SKM-1 (cell line): ENCODE data around the gene LIMS1.
A peak's percentile ranks its signal among the peaks of the same experiment; 100 is the strongest.
"Not testable (repeated sequence)": the region's sequence is repeated elsewhere in the genome, so short reads cannot be mapped to it uniquely, and the experiment has no call there.

Experiments used
- DNase-seq: peaks from one replicate; lab custom pipeline; 2025; ENCODE audit not compliant: unreplicated experiment; lab: John Stamatoyannopoulos, UW

The LIMS1 gene, protein sequence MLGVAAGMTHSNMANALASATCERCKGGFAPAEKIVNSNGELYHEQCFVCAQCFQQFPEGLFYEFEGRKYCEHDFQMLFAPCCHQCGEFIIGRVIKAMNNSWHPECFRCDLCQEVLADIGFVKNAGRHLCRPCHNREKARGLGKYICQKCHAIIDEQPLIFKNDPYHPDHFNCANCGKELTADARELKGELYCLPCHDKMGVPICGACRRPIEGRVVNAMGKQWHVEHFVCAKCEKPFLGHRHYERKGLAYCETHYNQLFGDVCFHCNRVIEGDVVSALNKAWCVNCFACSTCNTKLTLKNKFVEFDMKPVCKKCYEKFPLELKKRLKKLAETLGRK

DNA sequence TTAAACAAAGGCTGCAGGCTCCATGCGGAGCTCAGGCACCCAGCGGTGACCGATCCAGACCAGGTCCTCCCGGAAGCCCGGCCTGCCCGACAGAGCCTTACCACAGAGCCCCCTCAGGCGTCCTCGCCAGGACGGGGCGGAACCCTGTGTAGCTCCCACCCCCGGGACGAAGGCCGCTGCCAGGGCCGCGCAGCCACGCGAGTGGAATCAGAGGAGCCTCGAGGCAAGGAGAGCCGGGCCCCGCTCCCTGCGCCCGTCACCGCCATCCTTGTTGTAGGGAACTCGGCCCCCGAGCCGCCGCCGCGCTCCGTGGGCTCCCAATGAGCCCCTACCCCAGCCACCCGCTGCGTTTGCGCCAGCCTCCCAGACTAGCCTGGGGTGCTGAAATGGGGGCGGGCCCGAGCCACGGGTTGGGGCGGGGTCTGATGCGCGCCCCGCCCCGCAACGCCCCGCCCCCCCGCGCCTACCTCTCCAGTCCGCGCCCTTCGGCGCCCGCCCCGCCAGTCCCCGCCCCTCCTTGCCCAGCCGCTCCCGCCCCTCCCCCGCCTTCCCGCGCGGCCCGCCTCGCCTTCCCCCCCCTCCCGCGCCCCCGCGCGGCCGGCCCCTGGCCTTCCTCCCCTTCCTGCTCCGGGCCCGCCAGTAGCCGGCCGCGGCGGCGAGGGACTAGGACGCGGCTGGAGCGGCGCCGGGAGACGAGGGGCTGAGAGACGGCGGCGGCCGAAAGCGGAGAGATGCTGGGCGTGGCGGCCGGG lies at the start of gene LIMS1:
LIMS1 (plus strand) TSS at position 639 of the 752 bp plus-strand sequence; CDS start at position 732, 93 bp downstream.
- DNase-seq, result peak; percentile 81

DNA sequence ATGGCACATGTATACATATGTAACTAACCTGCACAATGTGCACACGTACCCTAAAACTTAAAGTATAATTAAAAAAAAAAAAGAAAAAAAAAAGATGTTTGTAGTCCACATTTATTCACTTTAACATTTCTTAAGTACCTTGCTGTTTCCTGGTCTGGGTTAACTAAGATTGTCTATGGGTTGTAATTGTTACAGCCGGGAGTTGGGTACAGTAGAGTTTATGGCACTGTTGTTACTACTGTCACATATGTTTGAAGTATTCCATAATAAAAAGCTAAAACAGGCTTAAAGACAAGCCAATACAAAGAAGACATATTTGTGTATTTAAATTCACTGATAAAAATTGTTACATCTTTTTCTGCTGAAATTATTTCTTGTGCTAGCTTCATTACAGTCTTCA lies 49.0 kb upstream of the LIMS1 start:
- no peak for DNase-seq

DNA sequence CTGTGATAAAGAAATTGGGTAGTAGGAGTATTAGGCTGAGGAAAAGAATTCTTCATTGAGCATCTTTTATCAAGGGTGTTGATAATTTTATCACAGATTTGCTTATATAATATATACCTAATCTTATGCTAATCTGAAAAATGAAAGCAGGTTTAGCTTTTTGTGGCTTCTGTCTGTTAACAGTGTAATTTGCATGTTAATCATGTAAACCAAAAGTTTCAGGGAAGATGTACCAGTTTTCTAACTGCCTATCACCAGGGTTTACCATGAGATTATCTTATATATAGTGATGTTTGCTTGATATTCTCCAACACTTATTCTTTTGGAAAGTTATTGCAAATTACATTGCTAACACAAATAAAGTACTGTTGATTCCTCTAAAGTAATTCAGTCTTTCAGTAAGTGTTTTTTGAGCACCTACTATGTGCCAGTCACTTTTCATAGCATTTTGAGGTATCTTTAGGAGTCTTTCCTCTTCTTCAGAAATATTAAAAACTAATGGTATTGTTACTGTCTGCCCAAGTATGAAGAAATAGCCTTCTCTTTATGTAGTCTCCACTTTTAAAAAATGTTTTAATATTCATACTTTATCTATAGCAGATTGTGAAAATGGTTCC lies 43.7 kb upstream of the LIMS1 start:
- no peak for DNase-seq

DNA sequence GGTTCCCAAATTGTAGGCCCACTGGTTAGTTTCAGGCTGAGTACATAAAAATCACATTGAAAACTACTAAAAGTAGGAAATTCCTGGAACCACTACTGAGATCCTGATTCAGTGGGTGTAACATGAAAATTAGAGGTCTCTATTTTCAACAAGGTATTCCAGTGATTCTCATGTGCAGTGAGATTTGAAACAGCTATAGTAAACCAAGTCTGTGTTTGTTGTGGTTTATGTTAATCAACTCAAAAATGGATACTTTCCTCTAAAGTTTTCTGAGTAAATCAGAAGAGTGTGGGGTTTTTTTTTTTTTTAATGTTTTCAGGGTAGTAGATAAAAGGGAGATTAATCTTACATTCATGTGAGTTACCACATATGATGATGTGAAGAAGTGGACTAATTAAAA lies 42.4 kb upstream of the LIMS1 start:
- DNase-seq, result no peak

DNA sequence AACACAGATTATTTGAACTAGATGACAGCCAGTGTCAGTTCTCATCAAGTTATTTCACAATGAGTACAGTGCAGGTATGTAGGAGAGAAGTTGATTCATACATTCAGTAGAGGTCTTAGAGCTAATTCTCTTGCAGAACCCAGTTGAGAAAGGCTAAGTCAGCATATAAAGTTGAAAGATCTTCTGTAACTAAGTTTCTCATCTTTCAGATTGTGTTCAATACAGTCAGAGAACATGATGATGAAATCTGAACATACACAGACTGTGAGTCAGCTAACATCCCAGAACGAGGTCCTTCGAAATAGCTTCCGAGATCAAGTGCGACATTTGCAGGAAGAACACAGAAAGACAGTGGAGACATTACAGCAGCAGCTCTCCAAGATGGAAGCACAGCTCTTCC lies 41.9 kb upstream of the LIMS1 start:
- no peak for DNase-seq

DNA sequence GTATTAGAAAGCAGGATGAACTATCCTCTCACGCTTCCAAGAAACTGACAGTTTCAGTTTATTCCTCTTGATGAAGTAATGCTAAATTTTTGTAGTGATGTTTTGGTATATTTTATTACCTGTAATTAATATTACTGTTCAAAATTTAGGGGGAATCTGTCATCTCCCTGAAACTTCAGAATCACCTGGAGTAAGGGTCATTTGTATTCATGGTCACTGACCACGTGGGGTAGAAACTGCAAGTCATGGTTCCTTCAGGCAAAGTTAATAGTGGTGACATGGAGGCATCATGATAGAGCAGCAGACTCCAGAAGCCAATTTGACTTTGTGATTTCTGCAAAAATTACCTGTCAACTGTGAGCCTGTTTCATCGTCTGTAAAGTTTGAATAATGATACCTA lies 38.1 kb upstream of the LIMS1 start:
- DNase-seq, result not testable (repeated sequence)

DNA sequence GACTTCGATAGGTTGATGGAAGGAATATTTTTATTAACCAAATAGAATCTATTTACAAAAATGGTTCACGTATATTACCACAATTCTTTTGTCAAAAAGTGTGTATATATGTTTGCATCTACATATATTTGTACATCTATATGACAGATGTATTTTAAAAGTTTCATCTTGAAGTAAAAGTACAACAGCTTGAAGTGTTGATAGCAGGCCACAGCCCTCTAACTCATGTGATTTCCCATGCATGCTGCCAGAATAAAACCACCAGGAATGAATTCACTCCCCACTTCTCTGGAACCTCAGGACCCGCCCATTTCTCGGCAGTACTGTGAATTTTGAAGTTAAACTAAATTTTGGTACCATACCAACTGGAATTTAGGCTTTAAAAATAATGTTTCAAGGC lies 26.6 kb upstream of the LIMS1 start:
- DNase-seq, result not testable (repeated sequence)

DNA sequence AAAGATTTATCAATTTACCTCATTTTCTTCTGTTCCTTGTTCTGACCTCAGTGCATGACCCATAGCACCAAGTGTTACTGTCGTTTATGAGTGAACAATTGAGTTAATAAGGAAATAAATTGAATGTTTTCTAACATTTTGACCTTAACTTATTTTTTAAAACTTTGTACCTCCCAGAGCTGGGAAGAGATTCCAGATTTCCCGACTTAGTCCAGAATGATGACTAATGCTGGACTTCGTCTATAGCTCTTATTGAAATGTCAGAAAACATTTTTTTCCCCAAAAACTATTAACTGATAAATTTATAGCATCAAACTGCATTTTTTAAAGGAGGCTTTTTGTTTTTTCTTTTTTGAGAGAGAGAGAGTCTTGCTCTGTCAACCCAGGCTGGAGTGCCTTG lies 21.8 kb upstream of the LIMS1 start:
- not testable (repeated sequence) for DNase-seq

DNA sequence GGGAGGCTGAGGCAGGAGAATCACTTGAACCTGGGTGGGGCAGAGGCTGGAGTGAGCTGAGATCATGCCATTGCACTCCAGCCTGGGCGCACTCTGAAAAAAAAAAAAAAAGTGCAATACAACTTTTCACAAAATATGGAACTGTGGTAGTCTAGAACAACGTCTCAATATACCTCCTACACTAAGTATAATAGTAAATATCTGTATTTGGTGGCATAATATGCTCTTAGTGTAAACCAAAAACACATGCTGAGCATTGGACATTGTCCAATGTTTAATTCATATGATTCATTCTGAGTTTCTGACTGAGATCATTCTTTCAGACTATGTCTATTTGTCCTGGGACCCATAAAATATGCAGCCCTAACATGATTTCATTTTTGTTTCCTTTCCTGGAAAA lies 19.8 kb upstream of the LIMS1 start:
- DNase-seq, result not testable (repeated sequence)

DNA sequence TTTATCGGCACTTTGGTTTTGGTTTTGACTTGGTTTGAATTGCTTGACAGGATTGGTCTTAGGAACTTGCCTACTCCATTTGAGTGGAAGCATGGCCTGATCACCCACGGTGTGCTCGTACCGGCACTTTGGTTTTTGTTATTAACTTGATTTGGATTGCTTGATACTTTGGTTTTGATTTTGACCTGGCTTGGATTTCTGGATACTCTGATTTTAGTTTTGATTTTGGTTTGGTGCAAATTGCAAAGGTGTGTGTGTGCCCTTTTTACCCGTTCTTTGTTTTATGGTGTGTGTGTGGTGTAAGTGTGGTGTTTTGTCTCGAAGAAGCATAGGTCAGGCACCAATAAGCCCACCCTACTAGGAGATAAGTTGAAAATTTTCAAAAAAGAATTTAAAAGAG lies 9.6 kb upstream of the LIMS1 start:
- DNase-seq, result not testable (repeated sequence)

DNA sequence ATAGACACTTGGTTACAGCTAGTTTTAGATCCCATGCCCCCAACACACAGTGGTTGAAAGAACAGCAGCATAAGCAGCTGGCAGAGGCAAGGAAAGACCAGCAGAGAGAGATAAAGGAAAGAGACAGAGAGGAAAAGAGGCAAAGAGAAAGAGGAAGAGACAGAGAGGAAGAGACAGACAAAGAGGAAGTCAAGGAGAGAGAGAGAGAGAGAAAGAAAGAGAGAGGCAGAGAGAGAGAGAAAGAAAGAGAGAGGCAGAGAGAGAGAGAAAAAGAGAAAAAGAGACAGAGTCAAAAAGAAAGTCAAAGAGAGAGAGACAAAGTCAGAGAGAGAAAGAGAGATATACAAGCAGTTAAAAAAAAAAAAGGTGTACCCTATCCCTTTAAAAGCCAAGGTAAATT lies 9.0 kb upstream of the LIMS1 start:
- not testable (repeated sequence) for DNase-seq

DNA sequence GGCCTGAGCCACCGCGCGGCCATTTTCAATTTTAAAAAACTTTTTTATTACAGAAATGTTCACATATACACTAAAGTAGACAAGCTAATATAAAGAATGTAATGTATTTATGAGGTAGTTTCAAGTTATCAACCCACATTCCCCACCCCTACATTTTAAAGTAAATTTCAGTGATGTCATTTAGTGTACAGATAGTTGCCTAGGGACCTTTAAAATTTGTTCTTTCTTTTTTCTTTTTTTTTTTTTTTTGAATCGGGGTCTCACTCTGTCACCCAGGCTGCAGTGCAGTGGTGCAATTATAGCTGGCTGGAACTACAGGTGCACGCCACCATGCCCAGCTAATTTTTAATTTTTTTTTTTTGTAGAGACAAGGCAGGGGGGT lies 2.6 kb upstream of the LIMS1 start:
- no peak for DNase-seq

DNA sequence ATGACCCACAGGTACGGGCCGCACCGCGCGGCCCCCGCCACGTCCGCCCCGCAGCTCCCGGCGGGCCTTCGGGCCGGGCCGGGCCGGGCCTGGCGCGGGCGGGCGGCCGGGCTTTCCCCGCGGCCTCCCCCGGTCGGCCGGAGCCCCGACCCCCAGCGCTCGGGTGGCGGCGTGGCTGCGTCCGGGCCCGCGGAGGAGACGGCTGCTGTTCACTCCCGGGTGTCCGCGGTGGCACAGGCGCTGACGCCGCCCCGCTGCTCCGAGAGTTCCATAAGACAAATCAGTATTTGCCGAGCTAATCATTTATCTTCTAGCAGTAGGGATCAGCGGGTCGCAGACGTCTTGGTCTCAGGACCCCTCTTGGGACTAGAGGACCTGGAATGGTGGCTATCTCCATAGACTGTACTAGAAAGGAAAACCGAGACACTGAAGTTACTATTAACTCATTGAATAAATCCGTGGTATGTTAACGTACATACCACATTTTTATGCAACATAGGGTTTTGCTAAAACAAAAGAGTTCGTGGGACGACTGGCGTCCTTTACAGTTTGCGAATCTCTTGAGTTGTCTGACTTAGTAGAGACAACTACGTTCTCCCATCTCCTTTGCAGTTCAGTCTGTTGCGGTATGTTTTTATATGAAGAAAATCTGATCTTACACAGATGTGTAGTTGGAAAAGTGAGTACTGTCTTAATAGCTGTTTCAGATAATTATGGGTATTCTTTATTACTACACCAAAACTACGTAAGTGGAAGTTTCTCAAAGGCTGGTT lies 500 bp downstream of the LIMS1 start:
- DNase-seq, result no peak

DNA sequence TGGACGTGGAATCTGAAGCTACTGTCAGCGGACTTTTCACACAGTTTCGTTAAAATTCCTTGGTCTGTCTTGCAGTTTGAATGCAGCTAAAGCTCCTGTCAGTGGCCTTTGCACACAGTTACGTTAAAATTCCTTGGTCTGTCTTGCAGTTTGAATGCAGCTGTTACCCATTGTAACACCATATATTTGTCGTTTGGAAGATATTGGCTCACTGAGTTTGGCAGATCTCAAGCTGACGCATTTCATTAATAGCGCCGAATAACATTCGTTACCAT lies 1.0 kb downstream of the LIMS1 start:
- no peak for DNase-seq

DNA sequence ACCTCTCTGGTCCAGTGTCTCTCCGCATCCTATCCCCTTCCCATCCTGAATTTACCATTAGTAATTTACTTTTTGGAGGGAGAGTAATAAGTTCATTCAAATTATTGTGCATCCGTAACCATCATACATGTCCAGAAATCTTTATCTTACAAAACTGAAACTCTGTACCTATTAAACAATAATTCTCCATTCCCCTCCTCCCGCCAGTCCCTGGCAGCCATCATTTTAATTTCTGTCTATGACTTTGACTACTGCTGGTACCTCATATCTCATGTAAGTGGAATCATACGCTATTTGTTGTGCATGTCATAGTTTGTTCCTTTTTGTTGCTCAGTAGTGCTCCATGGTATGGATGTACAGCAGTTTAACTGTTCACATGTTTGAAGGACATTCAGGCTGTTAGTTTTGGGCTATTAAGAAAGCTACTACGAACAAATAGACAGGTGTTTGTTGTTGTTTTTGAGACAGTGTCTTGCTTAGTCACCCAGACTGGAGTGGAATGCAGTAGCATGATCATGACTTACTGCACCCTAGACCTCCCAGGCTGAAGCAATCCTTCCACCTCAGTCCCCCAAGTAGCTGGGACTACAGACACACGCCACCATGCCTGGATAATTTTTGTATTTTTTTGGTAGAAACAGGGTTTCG lies 2.0 kb downstream of the LIMS1 start:
- no peak for DNase-seq

DNA sequence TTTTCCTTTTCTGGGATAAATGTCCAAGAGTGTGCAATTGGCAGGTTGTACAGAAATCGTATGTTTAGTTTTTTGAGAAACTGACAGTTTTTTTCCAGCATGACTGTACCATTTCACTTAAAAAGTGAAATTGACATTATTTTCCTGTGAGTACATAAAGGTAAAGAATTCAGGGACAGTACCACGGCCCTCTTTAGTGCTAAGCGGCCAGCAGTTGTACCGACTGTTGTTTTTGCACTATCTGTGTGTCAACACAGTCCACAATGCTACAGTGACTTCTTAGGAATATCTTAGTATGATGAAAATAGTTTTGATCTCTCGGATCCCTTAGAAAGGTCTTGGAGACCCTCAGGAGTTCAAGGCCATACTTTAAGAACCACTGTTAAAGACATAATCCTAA lies 2.6 kb downstream of the LIMS1 start:
- DNase-seq, result no peak

DNA sequence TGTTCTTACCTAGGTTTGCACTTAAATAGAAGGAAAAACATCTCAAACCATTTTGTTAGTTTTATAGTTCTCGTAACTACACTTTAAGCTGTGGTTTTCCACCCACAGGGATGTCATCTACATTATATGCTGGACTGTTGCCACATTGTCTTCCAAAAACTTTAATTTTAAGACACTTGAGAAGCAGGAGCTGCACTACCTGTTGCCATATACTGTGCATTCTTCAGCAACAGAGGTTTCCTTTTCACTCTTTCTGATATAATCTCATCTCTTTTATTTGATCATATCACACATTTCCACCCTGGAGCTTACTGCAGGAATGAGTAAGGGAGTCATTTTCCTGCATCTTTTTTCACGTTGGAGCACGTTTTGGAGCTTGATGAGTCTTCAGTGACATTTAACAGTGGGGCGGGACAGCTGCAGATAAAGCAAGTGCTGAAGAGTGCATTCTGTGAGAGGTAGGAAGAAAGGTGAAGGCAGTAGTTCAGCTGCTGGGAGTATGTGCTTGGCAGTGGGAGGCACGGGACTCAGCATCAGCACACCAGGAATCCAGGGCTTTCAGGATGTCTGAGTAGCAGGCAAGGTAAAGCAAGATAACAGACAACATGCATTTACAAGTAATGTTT lies 3.8 kb downstream of the LIMS1 start:
- no peak for DNase-seq

DNA sequence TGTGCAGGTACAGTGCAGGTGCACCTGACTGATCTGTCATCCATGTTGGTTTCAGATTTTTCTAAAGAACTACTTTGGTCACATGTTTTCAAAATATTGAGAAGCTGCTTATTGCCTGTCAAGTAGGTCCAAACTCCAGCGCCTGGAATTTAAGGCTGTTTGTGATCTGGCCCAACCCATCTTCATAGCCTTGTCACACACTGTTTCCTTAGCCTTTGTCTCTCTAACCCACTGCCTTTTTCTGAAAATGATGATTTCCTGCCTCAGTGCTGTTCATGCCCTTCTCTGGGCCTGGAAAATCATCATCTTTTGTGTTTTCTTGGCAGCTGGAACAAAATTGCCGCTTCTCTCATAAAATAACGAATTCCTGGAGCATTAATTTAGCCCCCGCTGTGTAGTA lies 7.2 kb downstream of the LIMS1 start:
- no peak for DNase-seq

DNA sequence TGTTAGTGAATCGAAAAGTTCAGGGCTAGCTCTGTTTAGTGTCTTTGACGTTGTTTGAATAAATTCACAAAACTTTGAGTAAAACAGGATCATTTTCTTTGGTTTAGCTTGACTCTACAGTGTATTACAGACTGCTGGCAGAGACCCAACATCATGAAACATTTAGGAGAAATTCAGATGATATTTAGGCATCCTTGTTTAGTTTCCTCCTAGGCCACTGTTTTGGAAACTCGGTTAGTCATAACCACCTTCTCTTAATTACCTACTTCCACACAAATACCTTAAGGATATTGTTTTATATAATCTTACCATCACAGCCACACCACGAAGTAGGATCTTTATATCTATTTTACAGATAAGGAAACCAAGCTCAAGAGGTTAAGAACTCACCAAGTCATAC lies 7.8 kb downstream of the LIMS1 start:
- DNase-seq, result no peak

DNA sequence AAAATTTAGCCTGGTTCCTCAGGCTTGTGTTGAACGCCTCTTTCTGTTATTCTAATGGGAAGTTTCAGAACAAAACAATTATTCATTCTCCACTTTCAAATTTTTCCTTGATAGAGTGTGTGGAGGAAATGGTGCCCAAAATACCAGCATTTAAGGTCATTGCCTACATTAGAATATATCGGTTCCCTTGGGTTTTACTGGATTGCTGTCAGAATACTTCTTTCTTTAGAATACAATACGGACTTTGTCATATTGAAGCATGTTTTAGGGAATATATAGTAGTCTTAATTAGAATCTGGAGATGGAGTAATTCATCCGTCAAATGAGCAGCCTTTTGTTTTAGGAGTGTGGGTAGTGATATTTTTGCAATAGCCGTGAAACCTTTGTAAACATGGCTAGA lies 13.3 kb downstream of the LIMS1 start:
- no peak for DNase-seq
